Lower leg skin (tissue), 3 donors: ENCODE measurements around the gene BACH1.

ENCODE experiments used
- CTCF ChIP-seq, 3 donors: fragments of 450-650 bp; IDR thresholded peaks; one replicate each; pipeline ENCODE4 v1.5.1; 2016; ENCODE audit warnings: antibody characterized with exemption in 3 of 3, mild to moderate bottlenecking in 3 of 3, moderate library complexity in 2 of 3
- POLR2A ChIP-seq, 2 donors: fragments of 450-650 bp; IDR thresholded peaks; one replicate each; pipeline ENCODE4 v1.6.1; 2016 to 2017; ENCODE audit warnings: antibody characterized with exemption in 2 of 2, mild to moderate bottlenecking in 1 of 2, moderate library complexity in 1 of 2

- TF ChIP-seq CTCF (IDR thresholded peaks at IDR 0.05) (no peak), POLR2A (IDR thresholded peaks at IDR 0.05) (no peak)
These were observed 2.1 kb downstream of the BACH1 start for GRCh38 chr21:29300807-29301138.
